Right lobe of liver (tissue), 4 donors: ENCODE results near the gene GRID1.

Experiments
- CTCF ChIP-seq, 4 donors: fragments of 200-600 bp in 3 of 4; fragments of 450-650 bp in 1 of 4; IDR thresholded peaks; one replicate each; pipeline versions ENCODE4 v1.5.1 to v1.8.0; 2016 to 2022; ENCODE audit warnings: antibody characterized with exemption in 4 of 4, mild to moderate bottlenecking in 2 of 4
- POLR2A ChIP-seq: fragments of 450-650 bp; IDR thresholded peaks from one replicate; pipeline ENCODE4 v1.6.1; 2017; ENCODE audit warnings: antibody characterized with exemption, mild to moderate bottlenecking
- donor health status: DM: no; HTN: no; CAD: no.
- donor health status: DM: no; HTN: no; CAD: no.
- donor health status: DM: no; HTN: yes; CAD: no.

DNA sequence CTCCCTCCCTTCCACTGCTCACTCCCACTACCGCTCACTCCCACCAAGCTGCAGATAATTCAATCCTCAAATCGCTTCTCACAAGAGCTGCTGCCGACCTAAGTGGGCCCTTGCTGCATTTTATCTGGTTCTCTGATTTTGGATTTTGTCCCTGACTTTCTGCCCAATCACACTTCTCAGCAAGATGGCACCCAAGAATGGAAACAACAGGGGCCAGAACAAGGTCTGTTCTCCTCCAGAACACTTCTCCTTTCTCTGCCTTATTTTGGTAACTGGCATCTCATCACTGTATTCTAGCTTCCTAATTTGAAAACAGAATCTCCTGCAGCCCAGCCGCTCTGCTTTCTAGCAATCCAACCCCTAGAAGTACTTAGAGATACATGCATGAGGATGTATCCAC, 172.8 kb downstream of the GRID1 start:
- TF ChIP-seq CTCF (IDR thresholded peaks at IDR 0.05) (no peak), POLR2A (no peak)
